GM12872 (cell line): ENCODE measurements around the gene KIAA2012.

Source experiments
- CTCF ChIP-seq: IDR thresholded peaks from 3 replicates; pipeline ENCODE4 v1.5.1; 2011; ENCODE audit warnings: low read depth, mild to moderate bottlenecking, low read length, moderate library complexity; ENCODE audit not compliant: insufficient read depth

The KIAA2012 gene

GRCh38 chr2:202251494-202251893 is 178.4 kb downstream of the KIAA2012 start:
- no peak for TF ChIP-seq CTCF
